Ovary (tissue), 9 donors: ENCODE measurements around the gene COPS6. TPM values are rescaled to one million over a fixed set of nuclear protein-coding genes. Genes with fewer than 3 reads are reported as not detected.

Experiments used
- DNase-seq, 5 donors: peaks; one replicate each; pipeline ENCODE4 v3.0.0-alpha.2; 2019 to 2020
- H3K27ac ChIP-seq, 2 donors: fragments of 200-600 bp; one replicate each; pipeline versions ENCODE4 v1.5.1 to v1.8.0; 2019 to 2022
- H3K27me3 ChIP-seq: fragments of 200-600 bp; one replicate; pipeline ENCODE4 v1.8.0; 2022
- H3K36me3 ChIP-seq: fragments of 200-600 bp; sonication (generic); one replicate; pipeline ENCODE4 v1.5.1; 2019
- H3K4me1 ChIP-seq: one replicate; pipeline ENCODE4 v1.8.1; 2013; ENCODE audit warnings: mild to moderate bottlenecking, moderate library complexity; ENCODE audit not compliant: insufficient read depth
- H3K4me3 ChIP-seq: fragments of 200-600 bp; sonication (generic); one replicate; pipeline ENCODE4 v1.5.1; 2017
- H3K9me3 ChIP-seq, 2 donors: fragments of 200-600 bp in 1 of 2; sonication (generic) in 1 of 2; one replicate each; pipeline versions ENCODE4 v1.5.1 to v1.8.1; 2013 to 2019; ENCODE audit warnings: mild to moderate bottlenecking in 1 of 2, moderate library complexity in 1 of 2
- CTCF ChIP-seq, 3 donors: fragments of 450-650 bp in 2 of 3; fragments of 200-600 bp in 1 of 3; IDR thresholded peaks; one replicate each; pipeline versions ENCODE4 v1.5.1 to v1.8.0; 2016 to 2022; ENCODE audit warnings: antibody characterized with exemption in 3 of 3, mild to moderate bottlenecking in 1 of 3
- EP300 ChIP-seq: sonication (generic); formaldehyde crosslinking; IDR thresholded peaks from one replicate; pipeline ENCODE4 v1.6.1; 2017; ENCODE audit warnings: antibody characterized with exemption
- POLR2A ChIP-seq: fragments of 450-650 bp; IDR thresholded peaks from one replicate; pipeline ENCODE4 v1.6.1; 2017; ENCODE audit warnings: antibody characterized with exemption, mild to moderate bottlenecking, moderate library complexity
- WGBS, 3 donors: extraction: QIAGEN DNeasy Blood & Tissue Kit in 1 of 3; methylation state at CpG; one replicate each; pipeline versions ENCODE4 v1.1.5 to v1.1.7; 2013 to 2017; 5-methylcytosine and 5-hydroxymethylcytosine counted together
- intact Hi-C, 4 donors: fragments of 100-400 bp; cut with DNase I; formaldehyde crosslinking; loops; one replicate each; pipeline versions ENCODE4 v1.11.0 to v1.15.1; 2022 to 2023
- polyA plus RNA-seq, 2 donors: library from polyadenylated mRNA; stranded (reverse); fragments of 200-250 nt in 1 of 2; fragments of 350-450 nt in 1 of 2; fragmentation: Illumina TruSeq in 1 of 2; extraction: RNeasy Lipid Tissue Mini Kit (QIAGEN cat#74804) in 1 of 2; gene quantifications; one replicate each; pipeline ENCODE4 v1.2.3, GENCODE V29; 2013 to 2014
- total RNA-seq, 7 donors: library from RNA; depleted of rRNA in 2 of 7; stranded (reverse); fragments of >200 nt in 2 of 7; fragmentation: NEBNext Ultra II Directional in 3 of 7; extraction: Animal tissue kit (Norgen Biotek cat#: 25700) in 3 of 7; gene quantifications; one replicate each; pipeline versions ENCODE4 v1.1.0 to v1.2.4, GENCODE V29; 2016 to 2023
- donor health status: DM: no; HTN: no; CAD: no; lungs with moderate emphysema.
- donor health status: DM: no; HTN: no; CAD: no.
- donor health status: Bipolar disorder and iron deficiency.
- donor health status: DM: yes; HTN: yes; CAD: no.
- donor health status: DM: no; HTN: no; CAD: no.
- donor health status: DM: yes; HTN: yes; CAD: no.

COPS6 gene
- total and polyA plus RNA-seq, 9 donors, result 33.6 to 145 (median 98.2) TPM

DNA sequence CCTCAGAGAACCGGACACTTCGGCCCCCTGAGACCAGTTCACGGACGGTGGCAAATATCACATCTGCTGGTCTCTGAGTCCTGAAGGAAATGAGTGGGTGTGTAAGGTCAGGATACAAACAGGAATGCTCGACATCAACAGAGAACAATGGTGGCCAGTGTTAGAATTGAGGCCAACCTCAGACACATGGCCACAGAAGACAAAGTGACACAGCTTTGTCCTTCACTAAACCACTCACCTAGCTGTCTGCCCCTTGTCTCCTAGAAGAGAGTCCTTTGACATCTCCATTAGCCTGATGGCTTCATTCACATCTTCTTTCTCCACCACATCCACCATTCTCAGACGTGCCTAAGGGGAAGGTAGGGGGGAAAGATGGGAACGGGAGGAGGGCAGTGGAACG, 4.3 kb downstream of the COPS6 start:
- no peaks in the 10 kb centered on the region for H3K9me3 ChIP-seq
- H3K27ac ChIP-seq, result no peak overlapping the region
- H3K4me3 ChIP-seq, result no peak overlapping the region
- no peaks in the 10 kb centered on the region for H3K4me1 ChIP-seq
- WGBS, 3 donors, result 31 to 37% (median 36%) methylated on average over 8 of the region's 8 CpGs
- no peak for DNase-seq
- intact Hi-C loops, result no loop called here
- no peak for TF ChIP-seq CTCF (IDR thresholded peaks at IDR 0.05)
- no peak for TF ChIP-seq POLR2A
- no peaks in the 10 kb centered on the region for H3K27me3 ChIP-seq
- H3K36me3 ChIP-seq, result no peaks in the 10 kb centered on the region

DNA sequence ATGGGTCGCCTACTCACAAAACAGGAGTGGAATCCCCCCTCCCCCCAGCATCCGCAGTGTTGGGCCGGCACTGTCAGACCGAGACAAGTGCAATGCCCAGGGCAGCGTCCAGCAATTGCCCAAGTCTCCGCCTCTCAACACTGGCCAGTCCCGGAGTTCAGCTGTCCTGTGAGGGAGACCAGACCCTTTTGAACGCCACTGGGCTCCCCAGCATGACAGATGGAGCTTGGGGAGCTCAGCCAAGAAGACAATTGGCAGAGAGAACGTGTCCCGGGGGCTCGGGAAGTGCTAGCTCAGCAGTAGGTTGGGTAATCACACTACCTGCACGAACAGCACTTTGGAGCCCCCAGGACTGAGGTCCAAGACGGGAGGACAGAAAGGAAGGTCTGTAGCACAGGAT, 4.7 kb downstream of the COPS6 start:
- TF ChIP-seq CTCF (IDR thresholded peaks at IDR 0.05), result no peak
- TF ChIP-seq POLR2A, result no peak
- no peak for TF ChIP-seq EP300
- H3K27ac ChIP-seq, result no peak overlapping the region
- no peaks in the 10 kb centered on the region for H3K36me3 ChIP-seq

GRCh38 chr7:100093925-100094486, 5.2 kb downstream of the COPS6 start:
- Histone ChIP-seq H3K27me3 (no peaks in the 10 kb centered on the region), H3K27ac (no peak overlapping the region), H3K4me3 (no peak overlapping the region), H3K9me3 (no peaks in the 10 kb centered on the region), H3K36me3 (no peaks in the 10 kb centered on the region), H3K4me1 (no peaks in the 10 kb centered on the region)
- TF ChIP-seq EP300 (no peak), CTCF (IDR thresholded peaks at IDR 0.05) (no peak), POLR2A (no peak)
- intact Hi-C loops, result no loop called here
- DNase-seq, result no peak
- 65 to 76% (median 73%) methylated on average over 16 of the region's 16 CpGs for WGBS, 3 donors

More for the DNA sequence above, 4.7 kb downstream of the COPS6 start:
- intact Hi-C loops, result no loop called here
- no peaks in the 10 kb centered on the region for H3K4me1 ChIP-seq
- H3K4me3 ChIP-seq, result no peak overlapping the region
- DNase-seq, result no peak
- no peaks in the 10 kb centered on the region for H3K27me3 ChIP-seq
- H3K9me3 ChIP-seq, result no peaks in the 10 kb centered on the region
- WGBS, 3 donors, result 34 to 39% (median 38%) methylated on average over 9 to 13 of the region's 13 CpGs

DNA sequence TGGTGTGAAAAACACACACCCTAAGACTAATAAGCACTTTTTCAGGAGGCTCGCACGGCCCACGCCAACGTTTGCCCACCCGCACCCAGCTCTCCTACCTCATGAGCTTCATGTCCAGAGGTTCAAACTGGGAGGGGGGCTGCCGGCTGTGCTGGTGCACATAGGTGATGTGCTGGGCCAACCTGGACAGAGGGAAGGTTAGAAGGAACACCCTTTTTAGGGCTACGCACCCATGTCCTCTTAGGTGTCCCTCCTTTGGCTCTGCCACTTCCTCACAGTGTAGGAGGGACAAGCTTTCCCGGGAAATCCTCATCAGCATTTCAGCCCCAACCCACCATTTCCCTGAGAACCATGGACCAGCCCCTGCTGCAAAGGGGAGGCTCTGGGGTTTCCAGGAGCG, 6.5 kb downstream of the COPS6 start:
- no peak for DNase-seq
- no peak overlapping the region for H3K27ac ChIP-seq
- H3K9me3 ChIP-seq, result no peaks in the 10 kb centered on the region
- H3K4me1 ChIP-seq, result no peaks in the 10 kb centered on the region
- no peak overlapping the region for H3K4me3 ChIP-seq
- whole genome bisulfite sequencing, 3 donors, result 72 to 83% (median 75%) methylated on average over 9 of the region's 9 CpGs
- no peaks in the 10 kb centered on the region for H3K27me3 ChIP-seq
- TF ChIP-seq EP300, result no peak
- TF ChIP-seq POLR2A, result no peak
- TF ChIP-seq CTCF (IDR thresholded peaks at IDR 0.05), result no peak
- no peaks in the 10 kb centered on the region for H3K36me3 ChIP-seq
- intact Hi-C loops, result no loop called here
